ENCODE measurements around the gene CIC. TPM values are rescaled to one million over a fixed set of nuclear protein-coding genes. Genes with fewer than 3 reads are reported as not detected.

Gene CIC
- total RNA-seq, 1 donor from 2014 or later = 63.9 TPM

DNA sequence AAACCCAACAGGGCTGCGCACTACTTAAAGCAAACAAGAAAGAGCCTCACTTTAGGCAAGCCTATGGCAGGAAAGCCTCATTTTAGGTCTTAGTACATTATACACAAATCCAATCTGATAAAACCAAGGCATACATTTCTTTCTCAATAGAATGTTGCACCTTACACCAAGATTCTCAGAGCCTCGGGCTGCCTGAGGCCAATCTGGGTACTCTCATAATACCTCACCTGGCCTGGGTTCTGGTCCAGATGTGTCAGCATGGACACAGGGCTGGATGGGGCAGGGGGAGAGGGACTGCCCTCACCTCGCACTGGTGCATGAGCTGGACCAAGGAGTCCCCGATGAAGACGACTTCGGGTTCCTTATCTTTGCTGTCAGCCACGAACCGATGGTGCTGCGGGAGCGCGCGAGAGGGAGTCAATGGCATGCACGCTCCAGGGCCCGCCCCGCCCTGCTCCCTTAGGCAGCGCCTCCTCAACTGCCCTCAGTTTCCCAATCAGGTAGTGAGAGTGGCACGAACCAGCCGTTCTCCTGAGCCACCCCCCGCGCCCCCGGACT, 32.7 kb downstream of the CIC start, which contains the start of gene PRR19:
PRR19 (plus strand) TSS at position 487 of the 558 bp plus-strand sequence. CDS start 7,453 bp downstream, outside the sequence.
- no peak for TF ChIP-seq CTCF (conservative IDR thresholded peaks at IDR 0.05; ENCODE audit: low read depth, low read length)
- peak within 1 kb of the TSS; percentile 89 for H3K4me3 ChIP-seq (ENCODE audit: low read depth, low read length)
- DNase-seq (ENCODE audit: low read depth) = no peak

DNA sequence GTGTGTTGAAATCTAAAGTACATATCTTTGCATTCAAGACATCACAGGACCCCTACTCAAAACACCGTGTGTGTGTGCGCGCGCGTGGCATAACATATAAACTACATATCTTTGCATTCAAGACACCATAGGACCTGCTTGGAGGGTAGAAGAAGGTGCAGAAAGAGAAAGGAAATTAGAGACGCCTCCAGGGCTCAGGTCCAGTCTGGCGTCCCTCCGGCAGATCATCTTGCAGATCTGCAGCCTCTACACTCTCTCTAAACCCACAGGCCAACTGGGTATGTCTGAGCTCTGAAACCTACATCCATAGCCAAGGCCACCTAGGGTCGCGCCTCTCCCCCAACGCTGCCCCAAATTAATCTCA, 34.0 kb downstream of the CIC start:
- DNase-seq (ENCODE audit: low read depth) = no peak
- TF ChIP-seq CTCF (conservative IDR thresholded peaks at IDR 0.05; ENCODE audit: low read depth, low read length) = no peak
- peak overlapping the region; percentile 89 for H3K4me3 ChIP-seq (ENCODE audit: low read depth, low read length)

- DNase-seq (ENCODE audit: low read depth) = no peak
- no peak overlapping the region for H3K4me3 ChIP-seq (ENCODE audit: low read depth, low read length)
- TF ChIP-seq CTCF (conservative IDR thresholded peaks at IDR 0.05; ENCODE audit: low read depth, low read length) = no peak
Measured at GRCh38 chr19:42303876-42304275, 34.8 kb downstream of the CIC start.

GRCh38 chr19:42306646-42307045, 37.6 kb downstream of the CIC start:
- no peak for DNase-seq (ENCODE audit: low read depth)
- H3K4me3 ChIP-seq (ENCODE audit: low read depth, low read length) = no peak overlapping the region
- no peak for TF ChIP-seq CTCF (conservative IDR thresholded peaks at IDR 0.05; ENCODE audit: low read depth, low read length)

- H3K4me3 ChIP-seq (ENCODE audit: low read depth, low read length) = no peak overlapping the region
- no peak for DNase-seq (ENCODE audit: low read depth)
- no peak for TF ChIP-seq CTCF (conservative IDR thresholded peaks at IDR 0.05; ENCODE audit: low read depth, low read length)
Measured at GRCh38 chr19:42309686-42310085, 40.6 kb downstream of the CIC start.

- no peak overlapping the region for H3K4me3 ChIP-seq (ENCODE audit: low read depth, low read length)
- TF ChIP-seq CTCF (conservative IDR thresholded peaks at IDR 0.05; ENCODE audit: low read depth, low read length) = peak; percentile 22
- DNase-seq (ENCODE audit: low read depth) = no peak
Measured at GRCh38 chr19:42311657-42312056, 42.6 kb downstream of the CIC start.

- TF ChIP-seq CTCF (conservative IDR thresholded peaks at IDR 0.05; ENCODE audit: low read depth, low read length) = no peak
Measured at GRCh38 chr19:42312370-42312769, 43.3 kb downstream of the CIC start.

More at GRCh38 chr19:42312370-42312769, 43.3 kb downstream of the CIC start:
- H3K4me3 ChIP-seq (ENCODE audit: low read depth, low read length) = no peak overlapping the region
- DNase-seq (ENCODE audit: low read depth) = no peak
